Neutrophil (primary cell): ENCODE data around the gene STK32C.

Source experiments
- H3K27ac ChIP-seq: fragments of 200-600 bp; sonication (generic); 2 replicates; pipeline ENCODE4 v1.5.1; 2016; ENCODE audit warnings: mild to moderate bottlenecking, moderate library complexity
- H3K27me3 ChIP-seq: fragments of 200-600 bp; sonication (generic); 2 replicates; pipeline ENCODE4 v1.6.0; 2016; ENCODE audit warnings: mild to moderate bottlenecking
- H3K36me3 ChIP-seq: fragments of 200-600 bp; sonication (generic); 2 replicates; pipeline ENCODE4 v1.5.1; 2017
- H3K4me1 ChIP-seq, 2 experiments: fragments of 200-600 bp in 1 of 2; sonication (generic) in 1 of 2; 1 replicate in 1 of 2; 2 replicates in 1 of 2; pipeline versions ENCODE4 v1.5.1 to v1.6.1; 2013 to 2016; ENCODE audit warnings: low read depth in 1 of 2, low read length in 1 of 2, mild to moderate bottlenecking in 1 of 2, moderate library complexity in 1 of 2; ENCODE audit not compliant: control insufficient read depth in 1 of 2, insufficient read depth in 1 of 2
- H3K4me3 ChIP-seq, 2 experiments: fragments of 200-600 bp in 1 of 2; sonication (generic) in 1 of 2; 1 replicate in 1 of 2; 2 replicates in 1 of 2; pipeline ENCODE4 v1.5.1; 2013 to 2016; ENCODE audit warnings: low read depth in 1 of 2, low read length in 1 of 2, mild to moderate bottlenecking in 1 of 2, moderate library complexity in 1 of 2
- H3K9me3 ChIP-seq: fragments of 200-600 bp; sonication (generic); 2 replicates; pipeline ENCODE4 v1.5.1; 2016
- TF ChIP-seq, protein P1 (sequence below): fragments of 200-600 bp; sonication (generic); IDR thresholded peaks from 2 replicates; pipeline ENCODE4 v1.5.1; 2016; ENCODE audit warnings: antibody characterized with exemption

The STK32C gene

DNA sequence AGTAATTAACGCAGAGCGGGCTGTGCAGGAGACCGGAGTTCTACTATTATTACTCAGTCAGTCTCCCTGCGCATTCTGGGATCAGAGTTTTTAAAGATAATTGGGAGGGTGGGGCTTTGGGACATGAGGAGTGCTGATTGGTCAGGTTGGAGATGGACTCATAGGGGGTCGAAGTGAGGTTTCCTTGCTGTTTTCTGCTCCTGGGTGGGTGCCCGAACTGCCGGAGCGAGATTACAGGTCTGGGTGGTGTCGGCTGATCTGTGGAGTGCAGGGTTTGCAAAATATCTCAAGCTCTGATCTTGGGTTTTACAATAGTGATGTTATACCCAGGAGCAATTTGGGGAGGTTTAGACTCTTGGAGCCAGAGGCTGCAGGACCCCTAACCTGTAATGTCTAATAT, 20.4 kb upstream of the STK32C start:
- Histone ChIP-seq H3K36me3 (no peaks in the 10 kb centered on the region), H3K9me3 (no peaks in the 10 kb centered on the region), H3K27me3 (no peaks in the 10 kb centered on the region), H3K4me1 (peaks cover 29 to 31% of the 10 kb centered on the region in 2 experiments), H3K27ac (no peak overlapping the region), H3K4me3 (no peak overlapping the region)
- TF ChIP-seq, protein P1, sequence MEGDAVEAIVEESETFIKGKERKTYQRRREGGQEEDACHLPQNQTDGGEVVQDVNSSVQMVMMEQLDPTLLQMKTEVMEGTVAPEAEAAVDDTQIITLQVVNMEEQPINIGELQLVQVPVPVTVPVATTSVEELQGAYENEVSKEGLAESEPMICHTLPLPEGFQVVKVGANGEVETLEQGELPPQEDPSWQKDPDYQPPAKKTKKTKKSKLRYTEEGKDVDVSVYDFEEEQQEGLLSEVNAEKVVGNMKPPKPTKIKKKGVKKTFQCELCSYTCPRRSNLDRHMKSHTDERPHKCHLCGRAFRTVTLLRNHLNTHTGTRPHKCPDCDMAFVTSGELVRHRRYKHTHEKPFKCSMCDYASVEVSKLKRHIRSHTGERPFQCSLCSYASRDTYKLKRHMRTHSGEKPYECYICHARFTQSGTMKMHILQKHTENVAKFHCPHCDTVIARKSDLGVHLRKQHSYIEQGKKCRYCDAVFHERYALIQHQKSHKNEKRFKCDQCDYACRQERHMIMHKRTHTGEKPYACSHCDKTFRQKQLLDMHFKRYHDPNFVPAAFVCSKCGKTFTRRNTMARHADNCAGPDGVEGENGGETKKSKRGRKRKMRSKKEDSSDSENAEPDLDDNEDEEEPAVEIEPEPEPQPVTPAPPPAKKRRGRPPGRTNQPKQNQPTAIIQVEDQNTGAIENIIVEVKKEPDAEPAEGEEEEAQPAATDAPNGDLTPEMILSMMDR, result no peak

DNA sequence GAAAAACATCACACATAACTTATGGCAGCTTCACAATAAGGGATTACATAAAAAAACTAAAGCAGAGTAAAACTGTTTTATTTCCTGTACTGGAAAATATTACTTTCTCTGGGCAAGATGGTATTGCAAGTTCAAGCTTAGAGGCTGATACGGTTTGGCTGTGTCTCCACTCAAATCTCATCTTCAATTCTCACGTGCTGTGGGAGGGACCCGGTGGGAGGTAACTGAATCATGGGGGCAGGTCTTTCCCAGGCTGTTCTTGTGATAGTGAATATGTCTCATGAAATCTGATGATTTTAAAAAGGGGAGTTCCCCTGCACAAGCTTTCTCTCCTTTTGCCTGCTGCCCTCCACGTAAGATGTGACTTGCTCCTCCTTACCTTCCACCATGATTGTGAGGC, 19.2 kb upstream of the STK32C start:
- no peak overlapping the region for H3K4me3 ChIP-seq
- H3K36me3 ChIP-seq, result no peaks in the 10 kb centered on the region
- peaks cover 22 to 23% of the 10 kb centered on the region in 2 experiments for H3K4me1 ChIP-seq
- H3K27ac ChIP-seq, result no peak overlapping the region
- H3K27me3 ChIP-seq, result no peaks in the 10 kb centered on the region
- TF ChIP-seq, protein P1, result no peak
- no peaks in the 10 kb centered on the region for H3K9me3 ChIP-seq

DNA sequence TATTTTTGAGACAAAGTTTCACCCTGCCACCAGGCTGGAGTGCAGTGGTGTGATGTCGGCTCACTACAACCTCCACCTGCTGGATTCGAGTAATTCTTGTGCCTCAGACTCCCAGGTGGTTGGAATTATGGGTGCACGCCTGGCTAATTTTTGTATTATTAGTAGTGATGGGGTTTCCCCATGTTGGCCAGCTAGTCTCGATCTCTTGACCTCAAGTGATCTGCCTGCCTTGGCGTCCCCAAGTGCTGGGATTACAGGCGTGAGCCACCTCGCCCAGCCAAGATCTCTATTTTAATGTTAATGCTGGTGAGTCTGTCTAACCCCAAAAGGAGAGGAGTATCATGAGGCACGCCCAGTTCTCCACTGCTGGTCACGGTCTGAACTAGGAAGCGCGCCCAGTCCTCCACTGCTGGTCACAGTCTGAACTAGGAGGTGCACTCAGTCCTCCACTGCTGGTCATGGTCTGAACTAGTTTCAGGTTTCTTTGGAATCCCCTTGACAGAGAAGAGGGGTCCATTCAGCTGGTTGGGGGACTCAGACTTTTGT, 18.7 kb upstream of the STK32C start:
- no peak overlapping the region for H3K27ac ChIP-seq

DNA sequence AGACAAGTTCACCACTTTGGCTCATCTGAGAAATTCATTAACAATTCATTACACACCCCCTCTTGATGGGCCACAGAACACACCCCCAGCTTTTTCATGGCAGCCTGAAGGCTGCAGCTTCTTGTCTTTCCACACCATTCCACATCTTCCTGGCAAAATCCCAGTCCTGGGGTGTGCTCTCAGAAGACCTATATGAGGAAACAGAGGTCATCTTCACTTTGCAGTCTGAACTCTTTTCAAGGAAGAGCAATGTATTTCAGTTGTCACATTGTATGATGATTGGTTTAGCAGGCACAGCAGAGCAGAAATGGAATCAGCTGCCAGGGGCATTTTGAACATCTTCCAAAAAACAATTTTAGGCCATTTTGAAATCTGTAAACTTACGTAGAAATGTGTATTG, 16.4 kb upstream of the STK32C start:
- no peaks in the 10 kb centered on the region for H3K4me1 ChIP-seq
- H3K27me3 ChIP-seq, result no peaks in the 10 kb centered on the region
- H3K4me3 ChIP-seq, result no peak overlapping the region
- no peak overlapping the region for H3K27ac ChIP-seq
- TF ChIP-seq, protein P1, result no peak
- no peaks in the 10 kb centered on the region for H3K36me3 ChIP-seq
- no peaks in the 10 kb centered on the region for H3K9me3 ChIP-seq

More for the DNA sequence above, 18.7 kb upstream of the STK32C start:
- Histone ChIP-seq H3K27me3 (no peaks in the 10 kb centered on the region), H3K9me3 (no peaks in the 10 kb centered on the region), H3K4me1 (peaks cover 20 to 22% of the 10 kb centered on the region in 2 experiments), H3K36me3 (no peaks in the 10 kb centered on the region), H3K4me3 (no peak overlapping the region)
- TF ChIP-seq, protein P1, result no peak

DNA sequence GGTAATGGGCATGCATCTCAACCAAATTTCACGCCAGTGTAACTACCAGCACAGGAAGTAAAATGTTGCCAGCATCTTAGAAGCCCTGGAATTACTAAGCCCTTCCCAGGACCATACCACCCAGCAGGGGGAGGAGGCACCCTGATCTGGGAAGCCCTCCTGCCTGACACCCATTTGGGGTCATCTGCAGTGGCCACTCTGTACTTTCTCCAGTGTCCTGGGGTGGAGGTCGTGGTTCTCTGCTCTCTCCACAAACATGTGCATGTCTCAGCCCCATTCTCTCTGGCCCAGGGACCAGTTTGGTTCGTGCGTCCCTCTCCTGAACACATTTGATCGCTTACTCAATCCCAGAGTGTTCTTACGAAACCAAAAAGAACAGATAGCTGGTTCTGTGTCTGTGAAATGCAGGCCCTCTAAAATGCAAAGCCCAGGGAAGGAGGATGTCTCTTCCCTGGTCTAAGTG, 14.9 kb upstream of the STK32C start:
- Histone ChIP-seq H3K4me3 (no peak overlapping the region), H3K27me3 (no peaks in the 10 kb centered on the region), H3K36me3 (no peaks in the 10 kb centered on the region), H3K4me1 (no peaks in the 10 kb centered on the region), H3K9me3 (no peaks in the 10 kb centered on the region), H3K27ac (no peak overlapping the region)
- TF ChIP-seq, protein P1, result no peak
